IMR-90 (cell line): Measurements from ENCODE around the gene PISD. TPM values are rescaled to one million over a fixed set of nuclear protein-coding genes. Genes with fewer than 3 reads are reported as not detected.
A peak's percentile ranks its signal among the peaks of the same experiment; 100 is the strongest.

ENCODE experiments used
- ATAC-seq: fragments of 200-7000 bp; cut with Tn5 transposase; 2 replicates; pipeline ENCODE4 v1.9.1; 2020; ENCODE audit warnings: low read depth, mild to moderate bottlenecking, moderate library complexity
- BruUV-seq: library from RNA; stranded (reverse); fragments of 400-500 nt; replicated peaks from 2 replicates; lab custom pipeline; 2021; lab: Mats Ljungman, UMichigan
- CTCF ChIA-PET: fragments of 300-600 bp; formaldehyde crosslinking; extraction: SDS; loops from one replicate; lab custom pipeline; 2021; ENCODE audit warnings: antibody characterized with exemption; lab: Yijun Ruan, JAX
- POLR2A ChIA-PET: fragments of 300-600 bp; sonication (Branson Sonifier 250); formaldehyde crosslinking; loops from one replicate; lab custom pipeline; 2022; ENCODE audit warnings: antibody characterized with exemption; ENCODE audit not compliant: unreplicated experiment; lab: Charles Lee
- DNase-seq: peaks from one replicate; pipeline ENCODE4 v3.0.0; 2013
- H2AFZ ChIP-seq: replicated peaks from 2 replicates; pipeline ENCODE3; 2013; ENCODE audit warnings: low read length, mild to moderate bottlenecking; ENCODE audit not compliant: poor library complexity
- H2AK5ac ChIP-seq: 2 replicates; pipeline ENCODE4 v1.6.1; 2013; ENCODE audit warnings: low read depth, low read length, inconsistent platforms
- H2AK9ac ChIP-seq: replicated peaks from 2 replicates; pipeline ENCODE3; 2013; ENCODE audit warnings: mild to moderate bottlenecking, low read depth, low read length, moderate library complexity; ENCODE audit not compliant: poor library complexity
- H2BK120ac ChIP-seq: 2 replicates; pipeline ENCODE4 v1.6.1; 2013; ENCODE audit warnings: low read depth, low read length, inconsistent platforms
- H2BK15ac ChIP-seq: 3 replicates; pipeline ENCODE4 v1.6.1; 2013; ENCODE audit warnings: low read depth, low read length, inconsistent platforms
- H2BK20ac ChIP-seq: 2 replicates; pipeline ENCODE4 v1.6.1; 2013; ENCODE audit warnings: low read depth, mild to moderate bottlenecking, inconsistent platforms, low read length, moderate library complexity
- H2BK5ac ChIP-seq: 2 replicates; pipeline ENCODE4 v1.6.1; 2013; ENCODE audit warnings: mild to moderate bottlenecking, low read depth, low read length, inconsistent platforms; ENCODE audit not compliant: poor library complexity, severe bottlenecking
- H3K14ac ChIP-seq: replicated peaks from 2 replicates; pipeline ENCODE4 v1.6.1; 2013; ENCODE audit warnings: low read depth, low read length, inconsistent platforms
- H3K18ac ChIP-seq: 2 replicates; pipeline ENCODE4 v1.6.1; 2013; ENCODE audit warnings: low read depth, low read length, control low read depth
- H3K23ac ChIP-seq: 2 replicates; pipeline ENCODE4 v1.6.1; 2013; ENCODE audit warnings: low read depth, low read length, inconsistent platforms
- H3K27ac ChIP-seq: 2 replicates; pipeline ENCODE4 v1.5.1; 2013; ENCODE audit warnings: mild to moderate bottlenecking, control low read depth, low read length; ENCODE audit not compliant: insufficient read depth
- H3K27me3 ChIP-seq: 2 replicates; pipeline ENCODE4 v1.6.1; 2013; ENCODE audit warnings: low read length; ENCODE audit not compliant: control insufficient read depth, insufficient read depth
- H3K36me3 ChIP-seq: 2 replicates; pipeline ENCODE4 v1.6.1; 2013; ENCODE audit warnings: low read length, mixed read lengths; ENCODE audit not compliant: control insufficient read depth, insufficient read depth
- H3K4ac ChIP-seq: 2 replicates; pipeline ENCODE4 v1.6.1; 2013; ENCODE audit warnings: low read depth, low read length, inconsistent platforms
- H3K4me1 ChIP-seq: 2 replicates; pipeline ENCODE4 v1.6.1; 2013; ENCODE audit warnings: low read length, mixed read lengths; ENCODE audit not compliant: control insufficient read depth, insufficient read depth
- H3K4me2 ChIP-seq: 2 replicates; pipeline ENCODE4 v1.6.1; 2013; ENCODE audit warnings: low read depth, mild to moderate bottlenecking, control low read depth, low read length, moderate library complexity
- H3K4me3 ChIP-seq: 2 replicates; pipeline ENCODE4 v1.5.1; 2013; ENCODE audit warnings: low read depth, mild to moderate bottlenecking, control low read depth, low read length, moderate library complexity; ENCODE audit not compliant: insufficient read depth
- H3K56ac ChIP-seq: 2 replicates; pipeline ENCODE4 v1.6.1; 2013; ENCODE audit warnings: low read length, inconsistent platforms; ENCODE audit not compliant: insufficient read depth; ENCODE audit errors: extremely low read depth
- H3K79me1 ChIP-seq, 2 experiments: 2 replicates each; pipeline ENCODE4 v1.6.1; 2013; ENCODE audit warnings: low read length in 2 of 2, inconsistent platforms in 1 of 2, low read depth in 1 of 2
- H3K9ac ChIP-seq: 2 replicates; pipeline ENCODE4 v1.6.1; 2013; ENCODE audit warnings: low read depth, low read length, control low read depth
- H3K9me1 ChIP-seq: 2 replicates; pipeline ENCODE4 v1.6.1; 2013; ENCODE audit warnings: low read length, inconsistent platforms; ENCODE audit not compliant: insufficient read depth
- H3K9me3 ChIP-seq: 2 replicates; pipeline ENCODE4 v1.6.1; 2013; ENCODE audit warnings: low read length; ENCODE audit not compliant: control insufficient read depth, insufficient read depth
- H4K20me1 ChIP-seq: 2 replicates; pipeline ENCODE4 v1.6.1; 2013; ENCODE audit warnings: low read length, inconsistent platforms; ENCODE audit not compliant: insufficient read depth
- H4K5ac ChIP-seq: 2 replicates; pipeline ENCODE4 v1.6.1; 2013; ENCODE audit warnings: mild to moderate bottlenecking, low read depth, low read length, control low read depth
- H4K8ac ChIP-seq, 2 experiments: 2 replicates each; pipeline ENCODE4 v1.6.1; 2013; ENCODE audit warnings: low read depth in 2 of 2, low read length in 2 of 2, control low read depth in 1 of 2, inconsistent platforms in 1 of 2
- H4K91ac ChIP-seq: 2 replicates; pipeline ENCODE4 v1.6.1; 2013; ENCODE audit warnings: low read depth, low read length, inconsistent platforms; ENCODE audit not compliant: insufficient read depth
- CHD1 ChIP-seq: IDR thresholded peaks from 2 replicates; pipeline ENCODE4 v1.6.1; 2012; ENCODE audit warnings: low read depth, low read length, improper control_type of control experiment
- ELK1 ChIP-seq: fragments of 150-350 bp; IDR thresholded peaks from 2 replicates; pipeline ENCODE4 v1.6.1; 2016; ENCODE audit warnings: low read depth, mild to moderate bottlenecking, low read length, moderate library complexity, borderline replicate concordance
- MAFK ChIP-seq: IDR thresholded peaks from 2 replicates; pipeline ENCODE4 v1.6.1; 2012; ENCODE audit warnings: low read depth, low read length, improper control_type of control experiment
- RFX5 ChIP-seq: IDR thresholded peaks from 2 replicates; pipeline ENCODE4 v1.8.0; 2012; ENCODE audit warnings: low read depth, mild to moderate bottlenecking, low read length, moderate library complexity
- WGBS, 2 experiments: methylation state at CpG; one replicate each; pipeline versions ENCODE4 v1.1.5 to v1.1.7; 2013; ENCODE audit warnings: missing lambda C conversion rate in 2 of 2; ENCODE audit not compliant: insufficient read length in 1 of 2; ENCODE audit errors: extremely low coverage in 2 of 2; 5-methylcytosine and 5-hydroxymethylcytosine counted together
- dilution Hi-C: fragments of 300-500 bp; cut with HindIII; formaldehyde crosslinking; loops from one replicate; pipeline ENCODE4 v1.14.3; 2018; ENCODE audit warnings: low sequenced_read_pairs; ENCODE audit not compliant: unreplicated experiment
- in situ Hi-C: fragments of 300-500 bp; cut with MboI; formaldehyde crosslinking; loops from 3 replicates; pipeline ENCODE4 v1.14.3; 2019; ENCODE audit warnings: low sequenced_read_pairs, inconsistent platforms, mixed read lengths
- intact Hi-C: fragments of 100-400 bp; cut with micrococcal nuclease; formaldehyde crosslinking; loops from 2 replicates; pipeline ENCODE4 v1.10.0; 2022
- polyA plus RNA-seq, 3 experiments: library from polyadenylated mRNA; depleted of rRNA; stranded (reverse); fragments of >200 nt; gene quantifications; 2 replicates each; pipeline ENCODE4 v1.2.3, GENCODE V29; 2012; ENCODE audit warnings: low replicate concordance in 1 of 3
- total RNA-seq: library from RNA; depleted of rRNA; stranded (reverse); fragments of >200 nt; gene quantifications from 2 replicates; pipeline ENCODE4 v1.2.3, GENCODE V29; 2012

Gene PISD
- total and polyA plus RNA-seq, 2 of the 4 experiments (the other 2 are of a cell fraction) = 34.1 to 48.8 TPM

GRCh38 chr22:31605851-31606585 lies 56.0 kb downstream of the PISD start:
- POLR2A ChIA-PET = no interaction called here
- Histone ChIP-seq H3K27me3 (no peaks in the 10 kb centered on the region), H3K23ac (no peak overlapping the region), H3K27ac (no peak overlapping the region), H2BK5ac (no peak overlapping the region), H3K14ac (no peak overlapping the region), H3K4me1 (peaks cover 13% of the 10 kb centered on the region), H2AFZ (no peak overlapping the region), H2BK120ac (no peak overlapping the region), H3K4me2 (no peak overlapping the region), H2AK9ac (no peak overlapping the region), H3K4ac (no peak overlapping the region), H3K9me3 (no peaks in the 10 kb centered on the region), H4K5ac (no peak overlapping the region), H3K56ac (no peak overlapping the region), H3K9me1 (peaks cover 24% of the 10 kb centered on the region), H2AK5ac (peak overlapping the region; percentile 12), H3K18ac (no peak overlapping the region), H2BK20ac (no peak overlapping the region), H3K9ac (no peak overlapping the region), H2BK15ac (no peak overlapping the region), H4K20me1 (no peaks in the 10 kb centered on the region), H3K79me1 (no peaks in the 10 kb centered on the region), H4K91ac (no peak overlapping the region), H4K8ac (no peak overlapping the region), H3K4me3 (no peak overlapping the region), H3K36me3 (peaks cover 2% of the 10 kb centered on the region; the same call in 1 of the 2 replicates)
- DNase-seq (no peak), ATAC-seq (no peak)
- intact Hi-C loops (no loop called here), dilution Hi-C loops (no loop called here), in situ Hi-C loops (no loop called here)
- 100% methylated on average over 2 of the region's 9 CpGs; no CpG with 5 or more reads in 1 of the 2 experiments for WGBS, 2 experiments
- no TSS peak for BruUV-seq
- CTCF ChIA-PET = no interaction called here
- TF ChIP-seq ELK1 (no peak), CHD1 (no peak), RFX5 (no peak), MAFK (no peak)
